ENCODE results near the gene GGT6.

DNA sequence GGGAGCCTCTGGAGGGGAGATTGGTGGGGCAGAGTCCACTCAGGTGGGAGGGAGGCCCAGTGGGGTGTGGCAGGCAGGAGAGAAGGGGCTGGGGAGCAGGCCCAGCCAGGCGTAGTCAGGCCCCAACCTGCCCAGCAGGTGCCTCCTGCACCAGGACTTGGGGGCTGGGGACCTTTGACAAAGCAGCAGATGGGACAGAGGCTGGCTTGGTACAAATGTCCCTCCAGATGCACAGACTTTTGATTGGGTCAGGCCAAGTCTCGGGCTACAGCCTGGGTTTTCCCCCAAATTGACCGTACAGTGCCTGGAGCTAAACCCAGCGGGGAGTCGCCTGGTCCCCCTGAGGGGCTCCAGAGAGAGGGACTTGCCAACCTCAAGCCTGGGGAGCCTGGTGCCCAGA lies 411 bp downstream of the GGT6 start:
- TF ChIP-seq CTCF (IDR thresholded peaks at IDR 0.05): no peak
- no peak for TF ChIP-seq POLR2A (IDR thresholded peaks at IDR 0.05)
